Neural cell (in vitro differentiated cells): ENCODE results near the gene ETDC. TPM values are rescaled to one million over a fixed set of nuclear protein-coding genes. Genes with fewer than 3 reads are reported as not detected.
"Not testable (repeated sequence)": the region's sequence is repeated elsewhere in the genome, so short reads cannot be mapped to it uniquely, and the experiment has no call there.

Experiments used
- H2AFZ ChIP-seq: fragments of 200-600, 300-800 bp; sonication (generic), shearing (Covaris generic); 2 replicates; pipeline ENCODE4 v1.6.0; 2014; ENCODE audit warnings: low read depth, mild to moderate bottlenecking, antibody characterized with exemption, low read length, moderate library complexity
- H3F3A ChIP-seq: fragments of 200-600 bp; shearing (Covaris generic); 2 replicates; pipeline ENCODE4 v1.6.1; 2016; ENCODE audit warnings: mild to moderate bottlenecking, moderate library complexity, mixed read lengths, antibody characterized with exemption, low read length; ENCODE audit not compliant: insufficient read depth, poor library complexity, severe bottlenecking
- H3K27ac ChIP-seq: fragments of 200-600, 300-800 bp; sonication (generic), shearing (Covaris generic); 2 replicates; pipeline ENCODE4 v1.5.1; 2014; ENCODE audit warnings: mild to moderate bottlenecking, low read length, moderate library complexity
- H3K27me3 ChIP-seq: fragments of 300-800, 200-600 bp; sonication (generic), shearing (Covaris generic); 2 replicates; pipeline ENCODE4 v1.6.0; 2014; ENCODE audit warnings: mild to moderate bottlenecking, low read depth, low read length, moderate library complexity; ENCODE audit not compliant: insufficient read depth
- H3K36me3 ChIP-seq: fragments of 300-800, 200-600 bp; sonication (generic), shearing (Covaris generic); 2 replicates; pipeline ENCODE4 v1.5.1; 2014; ENCODE audit warnings: mild to moderate bottlenecking, antibody characterized with exemption, low read length, moderate library complexity; ENCODE audit not compliant: insufficient read depth
- H3K4me2 ChIP-seq: fragments of 300-800, 200-600 bp; sonication (generic), shearing (Covaris generic); 2 replicates; pipeline ENCODE4 v1.6.0; 2014; ENCODE audit warnings: mild to moderate bottlenecking, low read length
- H3K4me3 ChIP-seq: fragments of 300-800, 200-600 bp; sonication (generic), shearing (Covaris generic); 2 replicates; pipeline ENCODE4 v1.5.1; 2014; ENCODE audit warnings: mild to moderate bottlenecking, low read length, moderate library complexity
- H3K79me2 ChIP-seq: fragments of 200-600 bp; shearing (Covaris generic); replicated peaks from 2 replicates; pipeline ENCODE4 v1.6.0; 2014; ENCODE audit warnings: mild to moderate bottlenecking, low read length, moderate library complexity; ENCODE audit not compliant: insufficient read depth
- H3K9ac ChIP-seq: fragments of 300-800, 200-600 bp; sonication (generic), shearing (Covaris generic); 2 replicates; pipeline ENCODE4 v1.6.1; 2016; ENCODE audit warnings: mild to moderate bottlenecking, low read length, mixed read lengths
- H3K9me2 ChIP-seq: fragments of 200-600 bp; shearing (Covaris generic); 2 replicates; pipeline ENCODE4 v1.6.1; 2016; ENCODE audit warnings: mild to moderate bottlenecking, low read length, mixed read lengths; ENCODE audit not compliant: insufficient read depth
- H3K9me3 ChIP-seq: fragments of 200-600, 300-800 bp; sonication (generic), shearing (Covaris generic); 2 replicates; pipeline ENCODE4 v1.6.1; 2016; ENCODE audit warnings: mild to moderate bottlenecking, mixed run types, low read length, moderate library complexity, mixed read lengths
- H4K20me1 ChIP-seq: fragments of 200-600 bp; shearing (Covaris generic); 2 replicates; pipeline ENCODE4 v1.6.1; 2016; ENCODE audit warnings: mild to moderate bottlenecking, mixed run types; ENCODE audit not compliant: insufficient read depth
- EP300 ChIP-seq: fragments of 450-650 bp; conservative IDR thresholded peaks from 2 replicates; pipeline ENCODE4 v1.6.1; 2014; ENCODE audit warnings: antibody characterized with exemption, mild to moderate bottlenecking, moderate library complexity; ENCODE audit not compliant: poor library complexity, severe bottlenecking
- EZH2 ChIP-seq: fragments of 200-600, 300-800 bp; shearing (Covaris generic), sonication (generic); IDR thresholded peaks from 2 replicates; pipeline ENCODE4 v1.6.1; 2014; ENCODE audit warnings: antibody characterized with exemption, low read length, borderline replicate concordance, mild to moderate bottlenecking; ENCODE audit not compliant: insufficient read depth, poor library complexity, severe bottlenecking
- MXI1 ChIP-seq: fragments of 450-650 bp; conservative IDR thresholded peaks from 2 replicates; pipeline ENCODE4 v1.6.1; 2014; ENCODE audit warnings: antibody characterized with exemption, mild to moderate bottlenecking; ENCODE audit not compliant: poor library complexity, severe bottlenecking
- POLR2AphosphoS5 ChIP-seq: IDR thresholded peaks from 2 replicates; pipeline ENCODE4 v1.6.1; 2012
- RAD21 ChIP-seq: fragments of 450-650 bp; conservative IDR thresholded peaks from 2 replicates; pipeline ENCODE4 v1.6.1; 2014; ENCODE audit warnings: antibody characterized with exemption, mild to moderate bottlenecking, moderate library complexity
- SMC3 ChIP-seq: fragments of 450-650 bp; conservative IDR thresholded peaks from 2 replicates; pipeline ENCODE4 v1.6.1; 2014; ENCODE audit warnings: antibody characterized with exemption, mild to moderate bottlenecking, moderate library complexity; ENCODE audit not compliant: poor library complexity
- polyA plus RNA-seq: library from polyadenylated mRNA; depleted of rRNA; stranded (reverse); fragments of >200 nt; gene quantifications from 2 replicates; pipeline ENCODE4 v1.2.3, GENCODE V29; 2014
- TF ChIP-seq, protein P1 (sequence below): fragments of 450-650 bp; IDR thresholded peaks from 2 replicates; pipeline ENCODE4 v1.5.1; 2014; ENCODE audit warnings: antibody characterized with exemption, mild to moderate bottlenecking, moderate library complexity; ENCODE audit not compliant: poor library complexity, severe bottlenecking

Gene ETDC
- polyA plus RNA-seq, 1 donor from 2014 or later: not detected

DNA sequence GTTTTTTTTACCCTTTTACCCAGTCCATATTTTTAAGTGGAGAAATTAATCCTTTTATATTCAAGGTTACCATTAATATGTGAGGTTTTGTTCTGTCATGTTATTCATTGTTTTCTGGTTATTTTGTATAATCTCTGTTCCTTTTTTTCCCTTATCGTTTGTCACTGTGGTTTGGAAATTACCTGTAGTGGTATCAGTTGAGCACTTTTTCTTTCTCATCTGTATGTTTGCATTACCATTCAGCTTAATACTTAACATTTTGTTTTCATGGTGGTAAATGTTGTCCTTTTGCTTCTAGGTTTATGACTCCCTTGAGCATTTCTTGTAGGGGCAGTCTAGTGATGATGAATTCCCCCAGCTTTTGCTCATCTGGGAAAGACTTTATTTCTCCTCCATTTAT lies 6.6 kb downstream of the ETDC start:
- Histone ChIP-seq H3F3A (no peaks in the 10 kb centered on the region), H3K9me3 (no peaks in the 10 kb centered on the region), H3K4me2 (no peak overlapping the region), H3K4me3 (no peak overlapping the region), H3K27ac (no peak overlapping the region), H3K36me3 (no peaks in the 10 kb centered on the region), H4K20me1 (no peaks in the 10 kb centered on the region), H3K9me2 (no peaks in the 10 kb centered on the region), H3K9ac (no peak overlapping the region), H2AFZ (no peak overlapping the region), H3K79me2 (no peaks in the 10 kb centered on the region), H3K27me3 (no peaks in the 10 kb centered on the region)
- TF ChIP-seq, protein P1, sequence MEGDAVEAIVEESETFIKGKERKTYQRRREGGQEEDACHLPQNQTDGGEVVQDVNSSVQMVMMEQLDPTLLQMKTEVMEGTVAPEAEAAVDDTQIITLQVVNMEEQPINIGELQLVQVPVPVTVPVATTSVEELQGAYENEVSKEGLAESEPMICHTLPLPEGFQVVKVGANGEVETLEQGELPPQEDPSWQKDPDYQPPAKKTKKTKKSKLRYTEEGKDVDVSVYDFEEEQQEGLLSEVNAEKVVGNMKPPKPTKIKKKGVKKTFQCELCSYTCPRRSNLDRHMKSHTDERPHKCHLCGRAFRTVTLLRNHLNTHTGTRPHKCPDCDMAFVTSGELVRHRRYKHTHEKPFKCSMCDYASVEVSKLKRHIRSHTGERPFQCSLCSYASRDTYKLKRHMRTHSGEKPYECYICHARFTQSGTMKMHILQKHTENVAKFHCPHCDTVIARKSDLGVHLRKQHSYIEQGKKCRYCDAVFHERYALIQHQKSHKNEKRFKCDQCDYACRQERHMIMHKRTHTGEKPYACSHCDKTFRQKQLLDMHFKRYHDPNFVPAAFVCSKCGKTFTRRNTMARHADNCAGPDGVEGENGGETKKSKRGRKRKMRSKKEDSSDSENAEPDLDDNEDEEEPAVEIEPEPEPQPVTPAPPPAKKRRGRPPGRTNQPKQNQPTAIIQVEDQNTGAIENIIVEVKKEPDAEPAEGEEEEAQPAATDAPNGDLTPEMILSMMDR: no peak
- TF ChIP-seq EZH2: no peak
- TF ChIP-seq RAD21: no peak
- no peak for TF ChIP-seq MXI1

DNA sequence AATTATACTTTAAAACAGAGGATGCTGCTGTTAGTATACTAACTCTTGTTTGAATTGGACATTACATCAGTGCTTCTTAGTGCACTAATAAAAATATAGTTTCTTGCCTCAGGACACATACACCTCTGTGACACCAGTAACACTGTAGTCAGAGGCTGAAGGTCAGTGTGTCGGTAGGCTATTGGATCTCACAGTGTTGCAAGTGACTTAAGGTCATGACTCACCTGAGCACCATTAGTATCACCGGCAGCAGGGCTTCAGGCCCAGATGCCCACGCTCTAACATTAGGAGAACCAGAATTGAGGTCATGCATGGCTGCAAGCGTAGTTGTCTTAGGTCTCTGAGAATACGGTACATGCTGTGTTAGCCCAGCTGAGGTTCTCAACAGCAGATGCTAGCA lies 15.2 kb downstream of the ETDC start:
- no peaks in the 10 kb centered on the region for H3K36me3 ChIP-seq
- H3K9me2 ChIP-seq: no peaks in the 10 kb centered on the region
- H3F3A ChIP-seq: no peaks in the 10 kb centered on the region
- no peak overlapping the region for H3K4me3 ChIP-seq
- no peak overlapping the region for H3K9ac ChIP-seq
- TF ChIP-seq SMC3 (no peak), EP300 (no peak), RAD21 (no peak), MXI1 (no peak), EZH2 (no peak)
- H2AFZ ChIP-seq: no peak overlapping the region
- H4K20me1 ChIP-seq: no peaks in the 10 kb centered on the region
- no peaks in the 10 kb centered on the region for H3K27me3 ChIP-seq
- H3K9me3 ChIP-seq: no peaks in the 10 kb centered on the region
- H3K79me2 ChIP-seq: no peaks in the 10 kb centered on the region
- no peak overlapping the region for H3K4me2 ChIP-seq
- no peak overlapping the region for H3K27ac ChIP-seq

DNA sequence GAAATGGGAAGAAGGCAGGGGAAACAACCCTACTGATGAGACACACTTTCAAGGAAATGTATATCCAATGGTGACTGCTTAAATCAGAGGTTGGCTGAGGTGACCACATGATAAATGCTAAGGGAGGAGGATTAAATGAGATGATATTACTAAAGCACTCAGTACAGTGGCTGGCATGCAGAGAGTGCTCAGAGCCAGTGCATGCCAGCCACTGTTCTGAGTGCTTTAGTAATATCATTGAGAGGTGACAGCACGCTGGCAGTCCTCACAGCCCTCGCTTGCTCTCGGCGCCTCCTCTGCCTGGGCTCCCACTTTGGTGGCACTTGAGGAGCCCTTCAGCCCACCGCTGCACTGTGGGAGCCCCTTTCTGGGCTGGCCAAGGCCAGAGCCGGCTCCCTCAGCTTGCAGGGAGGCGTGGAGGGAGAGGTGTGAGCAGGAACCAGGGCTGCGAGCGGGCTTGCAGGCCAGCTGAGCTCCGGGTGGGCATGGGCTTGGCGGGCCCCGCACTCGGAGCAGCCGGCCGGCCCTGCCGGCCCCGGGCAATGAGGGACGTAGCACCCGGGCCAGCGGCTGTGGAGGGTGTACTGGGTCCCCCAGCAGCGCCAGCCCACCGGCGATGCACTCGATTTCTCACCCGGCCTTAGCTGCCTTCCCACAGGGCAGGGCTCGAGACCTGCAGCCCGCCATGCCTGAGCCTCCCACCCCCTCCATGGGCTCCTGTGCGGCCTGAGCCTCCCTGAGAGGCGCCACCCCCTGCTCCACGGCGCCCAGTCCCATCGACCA lies 15.9 kb downstream of the ETDC start:
- not testable (repeated sequence) for H3F3A ChIP-seq, H3K36me3 ChIP-seq, H3K27me3 ChIP-seq, H3K27ac ChIP-seq, H3K4me2 ChIP-seq, H4K20me1 ChIP-seq, H2AFZ ChIP-seq, H3K9ac ChIP-seq, H3K79me2 ChIP-seq, H3K9me3 ChIP-seq, H3K4me3 ChIP-seq, H3K9me2 ChIP-seq

DNA sequence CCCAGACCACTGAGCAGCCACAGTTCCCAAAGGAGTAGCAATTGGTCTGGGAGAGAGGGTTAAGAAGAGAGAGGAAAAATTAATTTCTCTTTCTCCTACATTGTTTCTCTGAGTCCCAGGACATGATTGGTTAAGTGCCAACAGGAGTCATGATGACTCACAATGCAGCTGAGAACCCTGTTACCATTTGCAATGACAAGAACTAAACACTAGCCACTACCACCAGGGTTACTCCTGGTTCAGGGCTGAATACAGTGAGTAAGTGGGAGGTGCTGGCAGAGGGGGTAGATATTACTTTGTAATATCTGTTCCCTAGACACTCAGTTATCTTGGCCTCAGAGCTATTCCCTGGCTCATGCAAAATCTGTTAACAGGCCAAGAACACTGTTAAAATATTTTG lies 18.0 kb downstream of the ETDC start:
- Histone ChIP-seq H3K79me2 (no peaks in the 10 kb centered on the region), H3K4me3 (no peak overlapping the region), H3K4me2 (no peak overlapping the region), H3K27ac (no peak overlapping the region), H3K9me3 (no peaks in the 10 kb centered on the region), H3F3A (no peaks in the 10 kb centered on the region), H3K36me3 (no peaks in the 10 kb centered on the region), H4K20me1 (no peaks in the 10 kb centered on the region), H3K9ac (no peak overlapping the region), H3K9me2 (no peaks in the 10 kb centered on the region), H3K27me3 (no peaks in the 10 kb centered on the region), H2AFZ (no peak overlapping the region)
- TF ChIP-seq, protein P1: no peak
- TF ChIP-seq POLR2AphosphoS5: no peak
- TF ChIP-seq SMC3: no peak
- no peak for TF ChIP-seq EP300
- no peak for TF ChIP-seq MXI1
